Hippocampal formation (tissue), 2 donors: ENCODE data around the gene COL21A1.
"Not testable (repeated sequence)": the region's sequence is repeated elsewhere in the genome, so short reads cannot be mapped to it uniquely, and the experiment has no call there.

ENCODE experiments used
- DNase-seq, 2 donors: peaks; one replicate each; lab custom pipeline; 2025; lab: John Stamatoyannopoulos, UW

The COL21A1 gene

GRCh38 chr6:56047931-56048540, 199.3 kb downstream of the COL21A1 start:
- DNase-seq = no peak

- DNase-seq = no peak
These were observed 200.8 kb downstream of the COL21A1 start for GRCh38 chr6:56046576-56046975.

GRCh38 chr6:56043761-56044160, 203.6 kb downstream of the COL21A1 start:
- DNase-seq = no peak

GRCh38 chr6:56043076-56043475, 204.3 kb downstream of the COL21A1 start:
- no peak for DNase-seq

- no peak for DNase-seq
These were observed 205.8 kb downstream of the COL21A1 start for GRCh38 chr6:56041591-56041990.

- no peak for DNase-seq
These were observed 206.5 kb downstream of the COL21A1 start for GRCh38 chr6:56040889-56041301.

GRCh38 chr6:56040223-56040622, 207.2 kb downstream of the COL21A1 start:
- no peak for DNase-seq

GRCh38 chr6:56038764-56039163, 208.6 kb downstream of the COL21A1 start:
- no peak for DNase-seq

- no peak for DNase-seq
These were observed 209.8 kb downstream of the COL21A1 start for GRCh38 chr6:56037601-56038000.

- no peak for DNase-seq
These were observed 210.3 kb downstream of the COL21A1 start for GRCh38 chr6:56036916-56037600.

GRCh38 chr6:56033401-56033800, 214.0 kb downstream of the COL21A1 start:
- DNase-seq = no peak

GRCh38 chr6:56032715-56033260, 214.6 kb downstream of the COL21A1 start:
- no peak for DNase-seq

- no peak for DNase-seq
These were observed 219.5 kb downstream of the COL21A1 start for GRCh38 chr6:56027865-56028264.

- no peak for DNase-seq
These were observed 220.8 kb downstream of the COL21A1 start for GRCh38 chr6:56026455-56027180.

- no peak for DNase-seq
These were observed 221.6 kb downstream of the COL21A1 start for GRCh38 chr6:56025795-56026194.

GRCh38 chr6:56024931-56025330, 222.4 kb downstream of the COL21A1 start:
- DNase-seq = no peak

- DNase-seq = no peak
These were observed 223.6 kb downstream of the COL21A1 start for GRCh38 chr6:56023829-56024228.

- no peak for DNase-seq
These were observed 224.7 kb downstream of the COL21A1 start for GRCh38 chr6:56022678-56023077.

- no peak for DNase-seq
These were observed 225.4 kb downstream of the COL21A1 start for GRCh38 chr6:56021943-56022342.

- no peak for DNase-seq
These were observed 227.4 kb downstream of the COL21A1 start for GRCh38 chr6:56019973-56020372.

GRCh38 chr6:56017198-56017597, 230.2 kb downstream of the COL21A1 start:
- no peak for DNase-seq

GRCh38 chr6:56014039-56014438, 233.3 kb downstream of the COL21A1 start:
- not testable (repeated sequence) for DNase-seq

- no peak for DNase-seq
These were observed 237.7 kb downstream of the COL21A1 start for GRCh38 chr6:56009636-56010035.
